CD4-positive, alpha-beta T cell treated with Interleukin-10 for 1 hour (primary cell): ENCODE measurements around the gene MGMT.

ENCODE experiments used
- DNase-seq: peaks from one replicate; pipeline ENCODE4 v3.0.0-alpha.2; 2020

MGMT gene

GRCh38 chr10:129659508-129660268 lies 192.6 kb downstream of the MGMT start:
- no peak for DNase-seq

- DNase-seq: no peak
These were observed 193.5 kb downstream of the MGMT start for GRCh38 chr10:129660569-129660968.

- no peak for DNase-seq
These were observed 195.4 kb downstream of the MGMT start for GRCh38 chr10:129662426-129662825.

- no peak for DNase-seq
These were observed 203.1 kb downstream of the MGMT start for GRCh38 chr10:129670124-129670523.

GRCh38 chr10:129673292-129673691 lies 206.3 kb downstream of the MGMT start:
- no peak for DNase-seq

- no peak for DNase-seq
These were observed 208.2 kb downstream of the MGMT start for GRCh38 chr10:129675027-129675769.

- no peak for DNase-seq
These were observed 209.0 kb downstream of the MGMT start for GRCh38 chr10:129676014-129676413.

GRCh38 chr10:129677377-129677927 lies 210.4 kb downstream of the MGMT start:
- no peak for DNase-seq

- DNase-seq: no peak
These were observed 211.1 kb downstream of the MGMT start for GRCh38 chr10:129678186-129678585.

GRCh38 chr10:129679207-129679606 lies 212.2 kb downstream of the MGMT start:
- DNase-seq: no peak

- no peak for DNase-seq
These were observed 213.8 kb downstream of the MGMT start for GRCh38 chr10:129680661-129681344.

GRCh38 chr10:129681856-129682255 lies 214.8 kb downstream of the MGMT start:
- no peak for DNase-seq

GRCh38 chr10:129683519-129683918 lies 216.5 kb downstream of the MGMT start:
- DNase-seq: no peak

GRCh38 chr10:129683920-129684319 lies 216.9 kb downstream of the MGMT start:
- DNase-seq: no peak

GRCh38 chr10:129685271-129685670 lies 218.2 kb downstream of the MGMT start:
- DNase-seq: no peak

- no peak for DNase-seq
These were observed 222.6 kb downstream of the MGMT start for GRCh38 chr10:129689671-129690071.

- DNase-seq: no peak
These were observed 223.4 kb downstream of the MGMT start for GRCh38 chr10:129690248-129691070.

GRCh38 chr10:129692695-129693094 lies 225.7 kb downstream of the MGMT start:
- DNase-seq: no peak

GRCh38 chr10:129693382-129693781 lies 226.3 kb downstream of the MGMT start:
- no peak for DNase-seq

- DNase-seq: no peak
These were observed 227.1 kb downstream of the MGMT start for GRCh38 chr10:129694184-129694583.

- no peak for DNase-seq
These were observed 227.7 kb downstream of the MGMT start for GRCh38 chr10:129694691-129695243.

GRCh38 chr10:129695671-129696070 lies 228.6 kb downstream of the MGMT start:
- DNase-seq: no peak
